Activated CD4-positive, CD25-positive, alpha-beta regulatory T cell treated with anti-CD3 and anti-CD28 coated beads, Interleukin-2, amount 50 U/mL, for 72 hours (primary cell): Measurements from ENCODE around the gene IMMP2L.

ENCODE experiments used
- DNase-seq: peaks from one replicate; pipeline ENCODE4 v3.0.0; 2021

Gene IMMP2L

GRCh38 chr7:110764852-110765251 is 797.4 kb downstream of the IMMP2L start:
- no peak for DNase-seq

- DNase-seq: no peak
These were observed 799.6 kb downstream of the IMMP2L start for GRCh38 chr7:110762546-110763225.

- no peak for DNase-seq
These were observed 802.0 kb downstream of the IMMP2L start for GRCh38 chr7:110760341-110760740.

GRCh38 chr7:110759069-110759468 is 803.2 kb downstream of the IMMP2L start:
- DNase-seq: no peak

GRCh38 chr7:110754649-110755048 is 807.6 kb downstream of the IMMP2L start:
- DNase-seq: no peak

- no peak for DNase-seq
These were observed 811.2 kb downstream of the IMMP2L start for GRCh38 chr7:110750931-110751605.

- DNase-seq: no peak
These were observed 829.1 kb downstream of the IMMP2L start for GRCh38 chr7:110733221-110733620.

- DNase-seq: no peak
These were observed 837.5 kb downstream of the IMMP2L start for GRCh38 chr7:110724811-110725210.

GRCh38 chr7:110721395-110721794 is 840.9 kb downstream of the IMMP2L start:
- DNase-seq: no peak

- no peak for DNase-seq
These were observed 841.7 kb downstream of the IMMP2L start for GRCh38 chr7:110720626-110721025.

- DNase-seq: no peak
These were observed 842.6 kb downstream of the IMMP2L start for GRCh38 chr7:110719741-110720140.

- no peak for DNase-seq
These were observed 843.6 kb downstream of the IMMP2L start for GRCh38 chr7:110718503-110719205.

- no peak for DNase-seq
These were observed 858.1 kb downstream of the IMMP2L start for GRCh38 chr7:110704225-110704624.

GRCh38 chr7:110698576-110698975 is 863.7 kb downstream of the IMMP2L start:
- DNase-seq: no peak

- DNase-seq: no peak
These were observed 868.9 kb downstream of the IMMP2L start for GRCh38 chr7:110693344-110693743.

GRCh38 chr7:110688908-110689307 is 873.4 kb downstream of the IMMP2L start:
- no peak for DNase-seq

- DNase-seq: no peak
These were observed 876.4 kb downstream of the IMMP2L start for GRCh38 chr7:110685899-110686298.

GRCh38 chr7:110681941-110682340 is 880.4 kb downstream of the IMMP2L start:
- DNase-seq: no peak

- DNase-seq: no peak
These were observed 884.9 kb downstream of the IMMP2L start for GRCh38 chr7:110677405-110677804.

- DNase-seq: no peak
These were observed 885.5 kb downstream of the IMMP2L start for GRCh38 chr7:110676785-110677184.

- DNase-seq: no peak
These were observed 886.7 kb downstream of the IMMP2L start for GRCh38 chr7:110675383-110676103.

GRCh38 chr7:110673148-110673547 is 889.1 kb downstream of the IMMP2L start:
- DNase-seq: no peak

GRCh38 chr7:110669410-110669809 is 892.9 kb downstream of the IMMP2L start:
- DNase-seq: no peak
